ENCODE results near the gene RASL11A. TPM values are rescaled to one million over a fixed set of nuclear protein-coding genes. Genes with fewer than 3 reads are reported as not detected.

Gene RASL11A
- total and polyA plus RNA-seq, 8 donors, result 10.3 to 12.6 (median 12.2) TPM

- DNase-seq, result no peak
- Histone ChIP-seq H3K9me3 (no peaks in the 10 kb centered on the region), H3K27me3 (no peaks in the 10 kb centered on the region), H3K4me3 (no peak overlapping the region), H3K36me3 (no peaks in the 10 kb centered on the region), H3K27ac (no peak overlapping the region), H3K4me1 (no peaks in the 10 kb centered on the region)
- intact Hi-C loops (cut with DNase I), result no loop called here
- TF ChIP-seq CTCF (IDR thresholded peaks at IDR 0.05), result no peak
- ATAC-seq, result no peak
Observed at GRCh38 chr13:27229642-27230041, 41.0 kb upstream of the RASL11A start.

GRCh38 chr13:27233964-27234363 lies 36.7 kb upstream of the RASL11A start:
- Histone ChIP-seq H3K27me3 (no peaks in the 10 kb centered on the region), H3K36me3 (no peaks in the 10 kb centered on the region), H3K4me1 (no peaks in the 10 kb centered on the region), H3K9me3 (no peaks in the 10 kb centered on the region), H3K4me3 (no peak overlapping the region), H3K27ac (no peak overlapping the region)
- DNase-seq (no peak), ATAC-seq (peak; percentile 54)
- intact Hi-C loops (cut with DNase I), result no loop called here
- no peak for TF ChIP-seq CTCF (IDR thresholded peaks at IDR 0.05)

- no peak for ATAC-seq
- Histone ChIP-seq H3K36me3 (no peaks in the 10 kb centered on the region), H3K9me3 (no peaks in the 10 kb centered on the region), H3K4me3 (no peak overlapping the region), H3K27me3 (no peaks in the 10 kb centered on the region), H3K4me1 (no peaks in the 10 kb centered on the region), H3K27ac (no peak overlapping the region)
- intact Hi-C loops (cut with DNase I), result no loop called here
- no peak for DNase-seq
- TF ChIP-seq CTCF (IDR thresholded peaks at IDR 0.05), result no peak
Observed at GRCh38 chr13:27236478-27236877, 34.2 kb upstream of the RASL11A start.

- H3K27ac ChIP-seq, result no peak overlapping the region
- H3K36me3 ChIP-seq, result no peaks in the 10 kb centered on the region
- intact Hi-C loops (cut with DNase I), result no loop called here
- TF ChIP-seq CTCF (IDR thresholded peaks at IDR 0.05), result no peak
- no peaks in the 10 kb centered on the region for H3K4me1 ChIP-seq
- H3K9me3 ChIP-seq, result no peaks in the 10 kb centered on the region
- ATAC-seq (no peak), DNase-seq (no peak)
- no peaks in the 10 kb centered on the region for H3K27me3 ChIP-seq
- H3K4me3 ChIP-seq, result no peak overlapping the region
Observed at GRCh38 chr13:27242702-27243101, 27.9 kb upstream of the RASL11A start.

GRCh38 chr13:27245610-27246009 lies 25.0 kb upstream of the RASL11A start:
- DNase-seq (no peak), ATAC-seq (no peak)
- Histone ChIP-seq H3K27me3 (no peaks in the 10 kb centered on the region), H3K4me3 (no peak overlapping the region), H3K4me1 (peaks cover 0 to 8% of the 10 kb centered on the region in 2 donors), H3K9me3 (no peaks in the 10 kb centered on the region), H3K27ac (no peak overlapping the region), H3K36me3 (no peaks in the 10 kb centered on the region)
- intact Hi-C loops (cut with DNase I), result no loop called here
- TF ChIP-seq CTCF (IDR thresholded peaks at IDR 0.05), result no peak

Data from left lung (tissue), 10 donors.